AG09309 (cell line): ENCODE measurements around the gene PRR5L.
A peak's percentile ranks its signal among the peaks of the same experiment; 100 is the strongest.
"Not testable (repeated sequence)": the region's sequence is repeated elsewhere in the genome, so short reads cannot be mapped to it uniquely, and the experiment has no call there.

ENCODE experiments used
- DNase-seq: peaks from one replicate; pipeline ENCODE4 v3.0.0-alpha.2; 2010; ENCODE audit warnings: low read depth
- H3K4me3 ChIP-seq: 2 replicates; pipeline ENCODE4 v1.5.1; 2011; ENCODE audit warnings: mild to moderate bottlenecking, low read depth, low read length, moderate library complexity; ENCODE audit not compliant: control insufficient read depth
- TF ChIP-seq, protein P1 (sequence below): IDR thresholded peaks from 2 replicates; pipeline ENCODE4 v1.5.1; 2011; ENCODE audit warnings: mild to moderate bottlenecking, low read depth, low read length, inconsistent platforms; ENCODE audit not compliant: insufficient read depth, control insufficient read depth; ENCODE audit errors: missing control alignments

The PRR5L gene

DNA sequence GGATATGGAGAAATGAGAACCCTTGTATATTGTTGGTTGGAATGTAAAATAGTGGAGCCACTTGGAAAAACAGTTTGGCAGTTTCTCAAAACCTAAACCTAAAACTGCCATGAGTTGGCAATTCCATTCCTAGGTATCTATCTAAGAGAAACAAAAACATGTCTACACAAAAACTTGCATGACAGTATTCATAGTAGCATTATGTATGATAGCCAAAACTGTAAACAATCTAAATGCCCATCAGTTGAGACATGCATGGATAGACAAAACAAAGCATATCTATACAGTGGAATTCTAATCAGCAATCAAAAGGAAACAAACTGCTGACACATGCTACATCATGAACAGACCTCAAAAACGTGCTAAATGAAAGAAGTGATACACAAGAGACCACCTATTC is 179.1 kb downstream of the PRR5L start:
- no peak overlapping the region for H3K4me3 ChIP-seq
- TF ChIP-seq, protein P1, sequence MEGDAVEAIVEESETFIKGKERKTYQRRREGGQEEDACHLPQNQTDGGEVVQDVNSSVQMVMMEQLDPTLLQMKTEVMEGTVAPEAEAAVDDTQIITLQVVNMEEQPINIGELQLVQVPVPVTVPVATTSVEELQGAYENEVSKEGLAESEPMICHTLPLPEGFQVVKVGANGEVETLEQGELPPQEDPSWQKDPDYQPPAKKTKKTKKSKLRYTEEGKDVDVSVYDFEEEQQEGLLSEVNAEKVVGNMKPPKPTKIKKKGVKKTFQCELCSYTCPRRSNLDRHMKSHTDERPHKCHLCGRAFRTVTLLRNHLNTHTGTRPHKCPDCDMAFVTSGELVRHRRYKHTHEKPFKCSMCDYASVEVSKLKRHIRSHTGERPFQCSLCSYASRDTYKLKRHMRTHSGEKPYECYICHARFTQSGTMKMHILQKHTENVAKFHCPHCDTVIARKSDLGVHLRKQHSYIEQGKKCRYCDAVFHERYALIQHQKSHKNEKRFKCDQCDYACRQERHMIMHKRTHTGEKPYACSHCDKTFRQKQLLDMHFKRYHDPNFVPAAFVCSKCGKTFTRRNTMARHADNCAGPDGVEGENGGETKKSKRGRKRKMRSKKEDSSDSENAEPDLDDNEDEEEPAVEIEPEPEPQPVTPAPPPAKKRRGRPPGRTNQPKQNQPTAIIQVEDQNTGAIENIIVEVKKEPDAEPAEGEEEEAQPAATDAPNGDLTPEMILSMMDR = no peak
- no peak for DNase-seq

- no peak overlapping the region for H3K4me3 ChIP-seq
- peak; percentile 17 for DNase-seq
- TF ChIP-seq, protein P1 = peak; percentile 68
Measured at GRCh38 chr11:36478700-36479329, 182.7 kb downstream of the PRR5L start.

DNA sequence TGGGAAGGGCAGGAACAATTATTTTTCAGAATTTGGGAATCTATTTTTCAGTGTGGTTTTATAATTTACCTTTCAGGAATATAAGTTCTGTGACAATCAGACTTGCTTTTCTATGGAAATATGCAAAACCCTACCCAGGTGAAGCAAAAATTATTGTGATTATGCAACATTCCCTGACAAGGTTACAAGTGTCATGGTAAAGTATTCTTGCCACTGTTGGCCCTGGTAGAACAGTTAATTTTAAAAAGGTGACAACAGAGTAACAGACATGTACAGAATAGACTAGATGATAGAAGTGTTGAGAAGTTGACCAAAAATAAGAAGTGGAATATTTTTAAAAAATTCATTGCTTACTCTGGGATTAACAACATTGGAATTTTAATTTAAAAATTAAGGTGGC is 184.7 kb downstream of the PRR5L start:
- H3K4me3 ChIP-seq = no peak overlapping the region
- TF ChIP-seq, protein P1 = no peak
- DNase-seq = no peak

DNA sequence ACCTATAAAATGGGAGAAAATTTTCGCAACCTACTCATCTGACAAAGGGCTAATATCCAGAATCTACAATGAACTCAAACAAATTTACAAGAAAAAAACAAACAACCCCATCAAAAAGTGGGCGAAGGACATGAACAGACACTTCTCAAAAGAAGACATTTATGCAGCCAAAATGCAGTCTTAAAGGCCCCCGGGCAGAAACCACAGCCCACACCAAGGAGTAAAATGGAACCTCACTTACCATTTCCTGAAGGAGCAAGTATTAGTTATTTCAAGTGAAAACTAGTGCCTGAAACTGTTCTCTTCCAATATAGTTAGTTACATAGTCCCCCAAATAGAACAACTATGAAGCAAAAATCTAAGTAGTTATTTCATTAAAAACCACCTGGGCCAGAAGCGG is 187.0 kb downstream of the PRR5L start:
- not testable (repeated sequence) for DNase-seq, H3K4me3 ChIP-seq

GRCh38 chr11:36485298-36486002 is 189.4 kb downstream of the PRR5L start:
- no peak overlapping the region for H3K4me3 ChIP-seq
- TF ChIP-seq, protein P1 = no peak
- DNase-seq = no peak

- TF ChIP-seq, protein P1 = no peak
- H3K4me3 ChIP-seq = no peak overlapping the region
Measured at GRCh38 chr11:36487619-36488018, 191.5 kb downstream of the PRR5L start.

GRCh38 chr11:36488096-36488495 is 192.0 kb downstream of the PRR5L start:
- no peak overlapping the region for H3K4me3 ChIP-seq
- TF ChIP-seq, protein P1 = no peak
- DNase-seq = no peak

More at GRCh38 chr11:36487619-36488018, 191.5 kb downstream of the PRR5L start:
- no peak for DNase-seq
